ENCODE results near the gene DECR2. TPM values are rescaled to one million over a fixed set of nuclear protein-coding genes. Genes with fewer than 3 reads are reported as not detected.

The DECR2 gene
- total and polyA plus RNA-seq, 10 of the 15 experiments (the other 5 are each of a cell fraction or from before 2014, with no cell fraction given) = 0.53 to 20.3 (median 6.0) TPM

GRCh38 chr16:457732-458400 lies 56.2 kb downstream of the DECR2 start:
- FAIRE-seq (no peak), ATAC-seq (no peak), DNase-seq (ENCODE audit: low read depth, low spot score) (no peak)
- Histone ChIP-seq H2AFZ (ENCODE audit: control insufficient read depth, low read depth, low read length) (no peak overlapping the region), H4K20me1 (ENCODE audit: control insufficient read depth, insufficient read depth) (no peaks in the 10 kb centered on the region), H3K4me2 (ENCODE audit: control insufficient read depth, insufficient read depth) (no peak overlapping the region), H3K4me3 (no peak overlapping the region), H3K27ac (ENCODE audit: control insufficient read depth, insufficient read depth) (no peak overlapping the region), H3K79me2 (ENCODE audit: control insufficient read depth, insufficient read depth, low read length) (no peaks in the 10 kb centered on the region), H3K27me3 (replicated peaks in 1 of 2; ENCODE audit: control insufficient read depth in 2 of 2, insufficient read depth in 2 of 2, low read length in 1 of 2) (no peaks in the 10 kb centered on the region), H3K9ac (ENCODE audit: control insufficient read depth, insufficient read depth, low read length) (no peak overlapping the region), H3K4me1 (ENCODE audit: control insufficient read depth, insufficient read depth, low read length) (peaks cover 5% of the 10 kb centered on the region), H3K9me3 (replicated peaks; ENCODE audit: control insufficient read depth, insufficient read depth, low read length) (no peaks in the 10 kb centered on the region), H3K36me3 (ENCODE audit: control insufficient read depth in 2 of 2, insufficient read depth in 2 of 2, low read length in 1 of 2) (peaks cover 0 to 1% of the 10 kb centered on the region in 2 experiments; a peak in 2 of 4 replicates)
- intact Hi-C loops (cut with micrococcal nuclease; ENCODE audit: unreplicated experiment) = no loop called here
- ChIA-PET CTCF (no interaction called here), POLR2A (no interaction called here), RAD21 (ENCODE audit: unreplicated experiment) (no interaction called here), SMC1A (ENCODE audit: uncharacterized antibody, unreplicated experiment) (no interaction called here)
- no peak for TF ChIP-seq KLF5 (IDR thresholded peaks at IDR 0.05; ENCODE audit: partially characterized antibody)
- no peak for TF ChIP-seq CEBPZ (IDR thresholded peaks at IDR 0.05; ENCODE audit: low read depth, low read length)
- no peak for TF ChIP-seq GABPA (IDR thresholded peaks at IDR 0.05; ENCODE audit: low read depth)
- no peak for TF ChIP-seq ZZZ3 (IDR thresholded peaks at IDR 0.05; ENCODE audit: control insufficient read depth, insufficient read length, low read depth)
- TF ChIP-seq MTA2 (IDR thresholded peaks at IDR 0.05; ENCODE audit: low read depth) = no peak
- TF ChIP-seq CHD2 (IDR thresholded peaks at IDR 0.05; ENCODE audit: borderline replicate concordance, low read depth, low read length) = no peak
- TF ChIP-seq SIX5 (IDR thresholded peaks at IDR 0.05; ENCODE audit: low read depth, low read length, severe bottlenecking) = no peak
- no peak for TF ChIP-seq NR2C1 (IDR thresholded peaks at IDR 0.05)
- no peak for TF ChIP-seq ZNF687 (IDR thresholded peaks at IDR 0.05)
- no peak for TF ChIP-seq RCOR1 (conservative IDR thresholded peaks at IDR 0.05; ENCODE audit: low read depth, low read length)
- no peak for TF ChIP-seq PML (IDR thresholded peaks at IDR 0.05; ENCODE audit: low read length)
- WGBS (ENCODE audit: insufficient coverage, insufficient replicate concordance, low lambda C conversion rate, missing lambda C conversion rate) = 85% methylated on average over 14 of the region's 14 CpGs
- in situ Hi-C loops (cut with MboI) = no loop called here
- BruUV-seq (replicated peaks) = no TSS peak

Measured in GM12878 (cell line).